Measurements from ENCODE around the gene SH3GL1. TPM values are rescaled to one million over a fixed set of nuclear protein-coding genes. Genes with fewer than 3 reads are reported as not detected.

The SH3GL1 gene
- total RNA-seq, 1 donor from 2014 or later, result 61.4 TPM

DNA sequence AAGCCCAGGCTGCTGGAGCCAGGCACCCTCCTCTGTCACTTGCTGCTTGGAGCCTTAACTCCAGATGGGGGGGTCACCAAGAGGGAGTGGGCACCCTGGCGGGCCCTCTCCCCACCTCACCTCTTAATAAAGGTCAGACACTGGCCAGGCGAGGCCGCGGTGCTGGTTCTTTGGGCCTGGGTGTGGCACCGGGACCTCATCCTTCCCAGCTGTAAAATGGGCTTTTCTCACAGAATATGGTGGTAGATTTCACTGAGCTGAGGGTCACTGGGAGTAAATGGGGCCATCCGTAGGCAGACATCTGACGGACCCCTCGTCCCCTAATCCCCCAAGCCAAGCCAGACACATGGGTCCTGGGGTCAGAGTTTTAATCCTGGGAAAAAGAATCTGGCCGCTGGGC lies 76.7 kb downstream of the SH3GL1 start:
- H3K4me3 ChIP-seq, result no peak overlapping the region
- H3K4me1 ChIP-seq, result peaks cover 2 to 5% of the 10 kb centered on the region in 2 donors
- intact Hi-C loops (cut with DNase I), result no loop called here

DNA sequence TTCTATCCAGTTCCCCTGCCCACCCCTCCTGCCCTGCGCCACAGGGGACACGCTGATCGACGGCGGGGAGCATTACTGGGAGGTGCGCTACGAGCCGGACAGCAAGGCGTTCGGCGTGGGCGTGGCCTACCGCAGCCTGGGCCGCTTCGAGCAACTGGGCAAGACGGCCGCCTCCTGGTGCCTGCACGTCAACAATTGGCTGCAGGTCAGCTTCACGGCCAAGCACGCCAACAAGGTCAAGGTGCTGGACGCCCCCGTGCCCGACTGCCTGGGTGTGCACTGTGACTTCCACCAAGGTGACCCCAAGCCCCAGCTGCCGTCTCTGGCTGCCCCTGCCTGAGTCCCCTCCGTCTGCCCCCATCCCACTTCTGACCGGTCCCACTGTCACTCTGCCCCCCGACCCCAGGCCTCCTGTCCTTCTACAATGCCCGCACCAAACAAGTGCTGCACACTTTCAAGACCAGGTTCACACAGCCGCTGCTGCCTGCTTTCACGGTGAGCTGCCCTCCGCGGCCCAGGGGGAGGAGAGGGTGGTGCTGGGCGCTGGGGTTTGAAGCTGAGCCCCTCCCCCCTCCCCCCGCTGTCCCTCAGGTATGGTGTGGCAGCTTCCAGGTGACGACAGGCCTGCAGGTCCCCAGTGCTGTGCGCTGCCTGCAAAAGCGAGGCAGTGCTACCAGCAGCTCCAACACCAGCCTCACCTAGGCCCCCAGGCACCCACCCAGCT lies 77.2 kb downstream of the SH3GL1 start:
- no peak for DNase-seq (ENCODE audit: low spot score in 2 of 2)
- intact Hi-C loops (cut with DNase I), result no loop called here
- Histone ChIP-seq H3K36me3 (no peaks in the 10 kb centered on the region), H3K4me1 (peaks cover 0 to 2% of the 10 kb centered on the region in 2 donors), H3K27me3 (no peaks in the 10 kb centered on the region), H3K9me3 (no peaks in the 10 kb centered on the region), H3K4me3 (no peak overlapping the region), H3K27ac (no peak overlapping the region)
- TF ChIP-seq, protein P1, sequence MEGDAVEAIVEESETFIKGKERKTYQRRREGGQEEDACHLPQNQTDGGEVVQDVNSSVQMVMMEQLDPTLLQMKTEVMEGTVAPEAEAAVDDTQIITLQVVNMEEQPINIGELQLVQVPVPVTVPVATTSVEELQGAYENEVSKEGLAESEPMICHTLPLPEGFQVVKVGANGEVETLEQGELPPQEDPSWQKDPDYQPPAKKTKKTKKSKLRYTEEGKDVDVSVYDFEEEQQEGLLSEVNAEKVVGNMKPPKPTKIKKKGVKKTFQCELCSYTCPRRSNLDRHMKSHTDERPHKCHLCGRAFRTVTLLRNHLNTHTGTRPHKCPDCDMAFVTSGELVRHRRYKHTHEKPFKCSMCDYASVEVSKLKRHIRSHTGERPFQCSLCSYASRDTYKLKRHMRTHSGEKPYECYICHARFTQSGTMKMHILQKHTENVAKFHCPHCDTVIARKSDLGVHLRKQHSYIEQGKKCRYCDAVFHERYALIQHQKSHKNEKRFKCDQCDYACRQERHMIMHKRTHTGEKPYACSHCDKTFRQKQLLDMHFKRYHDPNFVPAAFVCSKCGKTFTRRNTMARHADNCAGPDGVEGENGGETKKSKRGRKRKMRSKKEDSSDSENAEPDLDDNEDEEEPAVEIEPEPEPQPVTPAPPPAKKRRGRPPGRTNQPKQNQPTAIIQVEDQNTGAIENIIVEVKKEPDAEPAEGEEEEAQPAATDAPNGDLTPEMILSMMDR (IDR thresholded peaks at IDR 0.05), result no peak

More for the DNA sequence above, 76.7 kb downstream of the SH3GL1 start:
- no peak for DNase-seq (ENCODE audit: low spot score in 2 of 2)
- H3K27ac ChIP-seq, result no peak overlapping the region
- no peaks in the 10 kb centered on the region for H3K27me3 ChIP-seq
- TF ChIP-seq, protein P1 (IDR thresholded peaks at IDR 0.05), result no peak
- H3K9me3 ChIP-seq, result no peaks in the 10 kb centered on the region
- no peaks in the 10 kb centered on the region for H3K36me3 ChIP-seq

DNA sequence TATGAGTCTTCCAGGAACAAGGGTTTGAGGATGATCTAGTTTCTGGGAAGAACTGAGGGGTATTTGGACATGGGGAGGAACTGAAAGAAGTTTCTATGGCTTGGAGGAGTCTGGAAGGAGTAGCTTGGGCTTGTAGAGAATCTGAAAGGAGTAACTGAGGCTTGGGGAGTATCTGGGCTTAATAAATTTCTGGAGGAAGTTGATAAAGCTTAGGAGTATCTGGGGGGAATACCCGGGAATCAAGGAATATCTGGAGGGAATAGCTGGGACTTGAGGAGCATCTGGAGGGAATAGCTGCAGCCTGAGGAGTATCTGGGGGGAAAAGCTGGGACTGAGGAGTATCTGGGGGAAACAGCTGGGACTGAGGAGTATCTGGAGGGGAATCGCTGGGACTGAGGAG lies 79.9 kb downstream of the SH3GL1 start:
- intact Hi-C loops (cut with DNase I), result no loop called here
- Histone ChIP-seq H3K4me3 (no peak overlapping the region), H3K27ac (no peak overlapping the region), H3K36me3 (no peaks in the 10 kb centered on the region), H3K27me3 (no peaks in the 10 kb centered on the region), H3K9me3 (no peaks in the 10 kb centered on the region), H3K4me1 (no peaks in the 10 kb centered on the region)
- TF ChIP-seq, protein P1 (IDR thresholded peaks at IDR 0.05), result no peak
- DNase-seq (ENCODE audit: low spot score in 2 of 2), result no peak

DNA sequence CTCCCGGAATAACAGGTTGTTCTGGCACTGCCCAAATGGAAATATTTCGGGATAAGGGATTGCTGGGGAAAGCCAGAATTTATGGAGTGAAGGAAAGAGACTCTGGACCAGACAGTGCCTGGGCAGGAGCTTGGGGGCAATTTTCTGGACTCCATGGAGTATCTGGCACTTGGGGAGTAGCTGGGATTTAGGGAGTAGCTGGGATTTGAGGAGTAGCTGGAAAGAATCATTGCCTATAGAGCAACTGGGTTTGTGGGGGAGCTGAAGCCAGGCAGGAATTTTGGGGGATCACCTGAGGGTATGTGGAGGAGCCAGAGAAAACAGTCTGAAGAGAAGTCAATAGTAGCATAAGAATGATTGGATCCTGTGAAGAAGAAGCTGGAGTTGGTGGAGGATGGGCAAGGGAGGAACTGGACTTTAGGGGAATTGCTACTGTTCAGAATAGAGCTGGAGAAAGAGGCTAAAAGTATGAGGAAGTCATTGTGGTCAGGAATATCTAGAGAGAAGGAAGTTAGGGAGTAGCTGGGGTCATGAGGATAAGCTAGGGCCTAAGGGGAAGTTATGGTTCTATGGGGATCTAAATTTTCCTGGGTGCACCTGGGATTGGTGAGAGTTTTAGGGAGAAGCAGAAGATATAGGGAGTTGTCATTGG lies 81.2 kb downstream of the SH3GL1 start:
- no peak overlapping the region for H3K27ac ChIP-seq
- intact Hi-C loops (cut with DNase I), result no loop called here

DNA sequence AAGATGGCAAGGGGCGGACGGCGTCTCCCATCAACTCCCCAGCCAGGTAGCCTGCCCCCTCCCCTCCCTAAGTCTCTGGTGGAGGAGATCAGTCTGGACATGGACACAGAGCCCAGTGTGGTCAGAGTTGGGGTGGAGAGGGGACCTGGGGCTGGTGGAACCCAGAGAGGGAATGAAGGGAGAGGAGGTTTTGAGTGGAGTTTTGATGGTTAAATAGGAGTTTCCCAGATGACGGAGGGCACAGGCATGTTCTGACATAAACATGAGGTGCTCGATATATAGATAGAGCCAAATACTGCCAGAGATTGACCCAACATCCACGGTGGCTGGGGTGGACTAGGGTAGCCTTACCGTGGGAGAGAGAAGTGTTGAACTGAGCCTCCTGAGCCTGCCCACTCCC lies 81.9 kb downstream of the SH3GL1 start:
- H3K27me3 ChIP-seq, result no peaks in the 10 kb centered on the region
- no peaks in the 10 kb centered on the region for H3K36me3 ChIP-seq
- intact Hi-C loops (cut with DNase I), result no loop called here
- H3K4me3 ChIP-seq, result no peak overlapping the region
- no peak overlapping the region for H3K27ac ChIP-seq
- TF ChIP-seq, protein P1 (IDR thresholded peaks at IDR 0.05), result no peak
- DNase-seq (ENCODE audit: low spot score in 2 of 2), result no peak
- H3K9me3 ChIP-seq, result no peaks in the 10 kb centered on the region
- no peaks in the 10 kb centered on the region for H3K4me1 ChIP-seq

More for the DNA sequence above, 81.2 kb downstream of the SH3GL1 start:
- TF ChIP-seq, protein P1 (IDR thresholded peaks at IDR 0.05), result no peak
- no peak for DNase-seq (ENCODE audit: low spot score in 2 of 2)
- no peak overlapping the region for H3K4me3 ChIP-seq
- H3K36me3 ChIP-seq, result no peaks in the 10 kb centered on the region
- H3K4me1 ChIP-seq, result no peaks in the 10 kb centered on the region
- no peaks in the 10 kb centered on the region for H3K9me3 ChIP-seq
- no peaks in the 10 kb centered on the region for H3K27me3 ChIP-seq
